ENCODE data around the gene PDZD2. TPM values are rescaled to one million over a fixed set of nuclear protein-coding genes. Genes with fewer than 3 reads are reported as not detected.

Gene PDZD2
- total RNA-seq, 2 donors from 2014 or later: 6.6 to 14.6 TPM

DNA sequence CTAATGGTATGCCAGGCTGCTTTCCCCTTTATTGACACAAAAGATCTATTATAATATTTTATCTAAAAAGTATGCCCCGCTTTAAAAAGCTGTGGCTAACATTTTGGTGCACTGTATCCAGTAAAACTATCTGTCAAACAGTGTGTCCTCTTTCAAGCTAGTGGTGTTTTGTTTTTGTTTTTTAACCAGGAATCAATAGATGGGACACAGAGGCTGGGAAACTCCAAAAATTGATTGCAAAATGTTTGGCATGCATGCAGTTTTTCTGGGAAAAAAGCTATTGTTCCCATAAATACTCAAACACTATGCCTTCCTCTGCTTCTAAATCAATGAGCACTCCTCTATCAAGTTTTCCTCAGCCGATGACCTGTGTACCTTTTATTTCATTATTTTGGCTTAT is 34.3 kb upstream of the PDZD2 start:
- Histone ChIP-seq H3K4me3 (ENCODE audit: low read length) (no peak overlapping the region), H3K36me3 (ENCODE audit: control insufficient read depth, insufficient read depth, low read length) (no peaks in the 10 kb centered on the region), H3K9ac (ENCODE audit: extremely low read depth, low read length, poor library complexity, severe bottlenecking) (no peak overlapping the region), H3K27ac (ENCODE audit: low read depth, low read length) (no peak overlapping the region), H3K4me1 (ENCODE audit: control insufficient read depth, insufficient read depth, low read length) (no peaks in the 10 kb centered on the region), H3K27me3 (ENCODE audit: control insufficient read depth, insufficient read depth, low read length, poor library complexity, severe bottlenecking) (no peaks in the 10 kb centered on the region), H3K9me3 (ENCODE audit: control insufficient read depth, low read length) (no peaks in the 10 kb centered on the region)
- Mint-ChIP-seq H3K27ac (no peak overlapping the region), H3K27me3 (ENCODE audit: insufficient read depth) (no peaks in the 10 kb centered on the region), H3K36me3 (ENCODE audit: low read depth) (no peaks in the 10 kb centered on the region), H3K9me3 (no peaks in the 10 kb centered on the region), H3K4me1 (no peaks in the 10 kb centered on the region), H3K4me3 (no peak overlapping the region)
- no peak for DNase-seq
- 94 to 100% methylated on average over 1 to 2 of the region's 2 CpGs for WGBS, 2 experiments (ENCODE audit: insufficient coverage in 1 of 2, insufficient read length in 1 of 2)
- TF ChIP-seq CTCF (conservative IDR thresholded peaks at IDR 0.05): no peak

DNA sequence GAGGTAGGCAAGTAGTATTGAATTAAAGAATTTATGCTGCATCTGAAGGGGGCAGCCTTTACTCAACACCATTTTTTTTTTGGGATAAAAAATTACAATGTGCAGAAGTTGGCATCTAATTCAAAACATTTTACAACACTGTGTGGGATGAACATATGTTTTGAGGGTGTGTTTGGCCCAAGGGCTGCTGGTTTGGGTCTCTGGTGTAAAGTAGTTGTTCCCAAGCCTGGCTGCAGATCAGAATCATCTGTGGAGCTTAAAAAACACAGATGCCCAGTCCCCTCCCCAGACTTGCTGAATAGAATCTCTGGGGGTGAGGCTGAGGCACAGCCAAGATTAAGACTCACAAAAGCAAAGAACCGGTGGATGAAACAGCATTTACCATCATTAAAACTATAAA is 33.0 kb upstream of the PDZD2 start:
- Histone ChIP-seq H3K27ac (ENCODE audit: low read depth, low read length) (no peak overlapping the region), H3K9ac (ENCODE audit: extremely low read depth, low read length, poor library complexity, severe bottlenecking) (no peak overlapping the region), H3K36me3 (ENCODE audit: control insufficient read depth, insufficient read depth, low read length) (no peaks in the 10 kb centered on the region), H3K4me3 (ENCODE audit: low read length) (no peak overlapping the region), H3K9me3 (ENCODE audit: control insufficient read depth, low read length) (no peaks in the 10 kb centered on the region), H3K27me3 (ENCODE audit: control insufficient read depth, insufficient read depth, low read length, poor library complexity, severe bottlenecking) (no peaks in the 10 kb centered on the region), H3K4me1 (ENCODE audit: control insufficient read depth, insufficient read depth, low read length) (no peaks in the 10 kb centered on the region)
- no peak for DNase-seq
- no peaks in the 10 kb centered on the region for H3K27me3 Mint-ChIP-seq (ENCODE audit: insufficient read depth)
- no peak overlapping the region for H3K27ac Mint-ChIP-seq
- no peaks in the 10 kb centered on the region for H3K36me3 Mint-ChIP-seq (ENCODE audit: low read depth)
- H3K9me3 Mint-ChIP-seq: no peaks in the 10 kb centered on the region
- H3K4me1 Mint-ChIP-seq: no peaks in the 10 kb centered on the region
- no peak for TF ChIP-seq CTCF (conservative IDR thresholded peaks at IDR 0.05)
- 82 to 100% methylated on average over 1 of the region's 1 CpG for WGBS, 2 experiments (ENCODE audit: insufficient coverage in 1 of 2, insufficient read length in 1 of 2)
- no peak overlapping the region for H3K4me3 Mint-ChIP-seq

DNA sequence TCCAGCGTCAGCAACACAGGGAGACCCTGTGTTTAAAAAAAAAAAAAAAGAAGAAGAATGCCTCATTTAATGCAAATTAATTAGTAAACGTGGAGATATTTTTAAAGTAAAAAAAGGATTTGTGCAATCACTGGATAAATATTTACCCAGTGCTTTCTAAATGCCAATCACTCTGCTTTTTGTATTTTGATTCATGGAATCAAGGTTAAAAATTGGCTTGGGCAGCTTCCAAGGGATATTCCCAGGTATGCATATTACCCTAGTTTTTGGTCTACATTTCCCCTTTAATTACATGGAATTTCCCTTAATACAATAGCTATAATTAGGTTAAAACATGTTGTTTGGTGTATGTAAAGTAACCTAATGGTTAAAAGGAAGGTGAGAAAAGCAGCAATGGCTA is 31.4 kb upstream of the PDZD2 start:
- Histone ChIP-seq H3K4me3 (ENCODE audit: low read length) (no peak overlapping the region), H3K27ac (ENCODE audit: low read depth, low read length) (no peak overlapping the region), H3K4me1 (ENCODE audit: control insufficient read depth, insufficient read depth, low read length) (no peaks in the 10 kb centered on the region), H3K36me3 (ENCODE audit: control insufficient read depth, insufficient read depth, low read length) (no peaks in the 10 kb centered on the region), H3K27me3 (ENCODE audit: control insufficient read depth, insufficient read depth, low read length, poor library complexity, severe bottlenecking) (no peaks in the 10 kb centered on the region), H3K9ac (ENCODE audit: extremely low read depth, low read length, poor library complexity, severe bottlenecking) (no peak overlapping the region), H3K9me3 (ENCODE audit: control insufficient read depth, low read length) (no peaks in the 10 kb centered on the region)
- Mint-ChIP-seq H3K27me3 (ENCODE audit: insufficient read depth) (no peaks in the 10 kb centered on the region), H3K9me3 (no peaks in the 10 kb centered on the region), H3K4me1 (no peaks in the 10 kb centered on the region), H3K36me3 (ENCODE audit: low read depth) (no peaks in the 10 kb centered on the region), H3K27ac (no peak overlapping the region), H3K4me3 (no peak overlapping the region)
- no peak for DNase-seq
- WGBS, 2 experiments (ENCODE audit: insufficient coverage in 1 of 2, insufficient read length in 1 of 2): 87% methylated on average over 2 of the region's 2 CpGs; no CpG with 5 or more reads in 1 of the 2 experiments
- no peak for TF ChIP-seq CTCF (conservative IDR thresholded peaks at IDR 0.05)
